Endodermal cell (in vitro differentiated cells): ENCODE data around the gene NPAS3. TPM values are rescaled to one million over a fixed set of nuclear protein-coding genes. Genes with fewer than 3 reads are reported as not detected.

Experiments used
- DNase-seq: peaks from one replicate; pipeline ENCODE4 v3.0.0-alpha.2; 2017
- H3K27ac ChIP-seq: 2 replicates; pipeline ENCODE4 v1.5.1; 2013; ENCODE audit warnings: mild to moderate bottlenecking, low read depth, low read length, moderate library complexity
- H3K27me3 ChIP-seq: 2 replicates; pipeline ENCODE4 v1.6.1; 2013; ENCODE audit warnings: mild to moderate bottlenecking, low read length, moderate library complexity; ENCODE audit not compliant: insufficient read depth, control insufficient read depth, poor library complexity, severe bottlenecking
- H3K36me3 ChIP-seq: 2 replicates; pipeline ENCODE4 v1.7.0; 2013; ENCODE audit warnings: mild to moderate bottlenecking, low read length, moderate library complexity; ENCODE audit not compliant: control insufficient read depth, insufficient read depth
- H3K4me1 ChIP-seq: one replicate; pipeline ENCODE4 v1.7.0; 2013; ENCODE audit warnings: low read length; ENCODE audit not compliant: control insufficient read depth, insufficient read depth
- H3K4me3 ChIP-seq: 2 replicates; pipeline ENCODE4 v1.5.1; 2013; ENCODE audit warnings: mild to moderate bottlenecking, low read length, moderate library complexity
- H3K9ac ChIP-seq: 2 replicates; pipeline ENCODE4 v1.6.1; 2013; ENCODE audit warnings: mild to moderate bottlenecking, low read length, moderate library complexity; ENCODE audit not compliant: poor library complexity, severe bottlenecking; ENCODE audit errors: extremely low read depth
- H3K9me3 ChIP-seq: 2 replicates; pipeline ENCODE4 v1.6.1; 2013; ENCODE audit warnings: mild to moderate bottlenecking, low read length, moderate library complexity; ENCODE audit not compliant: control insufficient read depth
- H3K27ac Mint-ChIP-seq: 2 replicates; pipeline ENCODE4 v1.8.0; 2020; ENCODE audit warnings: mixed read lengths
- H3K27me3 Mint-ChIP-seq: 2 replicates; pipeline ENCODE4 v1.8.0; 2021; ENCODE audit warnings: mild to moderate bottlenecking, mixed read lengths; ENCODE audit not compliant: insufficient read depth
- H3K36me3 Mint-ChIP-seq: 2 replicates; pipeline ENCODE4 v1.8.0; 2020; ENCODE audit warnings: low read depth, mixed read lengths
- H3K4me1 Mint-ChIP-seq: 2 replicates; pipeline ENCODE4 v1.8.0; 2020; ENCODE audit warnings: mixed read lengths
- H3K4me3 Mint-ChIP-seq: 2 replicates; pipeline ENCODE4 v1.8.0; 2020; ENCODE audit warnings: mild to moderate bottlenecking, moderate library complexity, mixed read lengths
- H3K9me3 Mint-ChIP-seq: 2 replicates; pipeline ENCODE4 v1.8.0; 2020; ENCODE audit warnings: mild to moderate bottlenecking, mixed read lengths
- CTCF ChIP-seq: fragments of 200-600 bp; sonication (generic); conservative IDR thresholded peaks from 2 replicates; pipeline ENCODE4 v1.5.0; 2021; ENCODE audit warnings: antibody characterized with exemption, mild to moderate bottlenecking
- WGBS, 2 experiments: methylation state at CpG; one replicate each; pipeline versions ENCODE4 v1.1.5 to v1.1.7; 2013; ENCODE audit warnings: missing lambda C conversion rate in 2 of 2, mixed read lengths in 1 of 2; ENCODE audit not compliant: insufficient coverage in 1 of 2, insufficient read length in 1 of 2; 5-methylcytosine and 5-hydroxymethylcytosine counted together
- total RNA-seq, 2 donors: library from RNA; stranded (reverse); fragmentation: NEBNext Ultra II Directional in 1 of 2; extraction: Animal tissue kit (Norgen Biotek cat#: 25700) in 1 of 2; gene quantifications; 2 replicates in 1 of 2; 3 replicates in 1 of 2; pipeline ENCODE4 v1.2.1, GENCODE V29; 2021

Gene NPAS3
- total RNA-seq, 2 donors from 2014 or later = 1.4 to 1.6 TPM

- H3K27me3 Mint-ChIP-seq = no peaks in the 10 kb centered on the region
- H3K9me3 Mint-ChIP-seq = no peaks in the 10 kb centered on the region
Measured at GRCh38 chr14:33700052-33700451, 761.4 kb downstream of the NPAS3 start.

GRCh38 chr14:33702293-33702692, 763.6 kb downstream of the NPAS3 start:
- Histone ChIP-seq H3K27me3 (no peaks in the 10 kb centered on the region), H3K9ac (no peak overlapping the region), H3K9me3 (no peaks in the 10 kb centered on the region), H3K36me3 (no peaks in the 10 kb centered on the region), H3K27ac (no peak overlapping the region), H3K4me3 (no peak overlapping the region), H3K4me1 (peaks cover 5% of the 10 kb centered on the region)
- Mint-ChIP-seq H3K9me3 (no peaks in the 10 kb centered on the region), H3K4me1 (peaks cover 12% of the 10 kb centered on the region), H3K4me3 (no peak overlapping the region), H3K27ac (no peak overlapping the region), H3K36me3 (no peaks in the 10 kb centered on the region), H3K27me3 (no peaks in the 10 kb centered on the region)
- no peak for DNase-seq
- TF ChIP-seq CTCF = no peak
- 100% methylated on average over 1 of the region's 1 CpG; no CpG with 5 or more reads in 1 of the 2 experiments for WGBS, 2 experiments

More at GRCh38 chr14:33700052-33700451, 761.4 kb downstream of the NPAS3 start:
- Histone ChIP-seq H3K27me3 (no peaks in the 10 kb centered on the region), H3K27ac (no peak overlapping the region), H3K4me3 (no peak overlapping the region), H3K9ac (no peak overlapping the region), H3K4me1 (peaks cover 5% of the 10 kb centered on the region), H3K36me3 (no peaks in the 10 kb centered on the region), H3K9me3 (no peaks in the 10 kb centered on the region)
- no peak overlapping the region for H3K27ac Mint-ChIP-seq
- no peak for TF ChIP-seq CTCF
- WGBS, 2 experiments = 92 to 93% methylated on average over 4 to 6 of the region's 6 CpGs
- H3K4me1 Mint-ChIP-seq = peaks cover 3% of the 10 kb centered on the region
- H3K36me3 Mint-ChIP-seq = no peaks in the 10 kb centered on the region
- H3K4me3 Mint-ChIP-seq = no peak overlapping the region
- DNase-seq = no peak

GRCh38 chr14:33704481-33704880, 765.8 kb downstream of the NPAS3 start:
- DNase-seq = no peak
- H3K36me3 Mint-ChIP-seq = no peaks in the 10 kb centered on the region
- Histone ChIP-seq H3K36me3 (no peaks in the 10 kb centered on the region), H3K27me3 (no peaks in the 10 kb centered on the region), H3K9me3 (no peaks in the 10 kb centered on the region), H3K9ac (no peak overlapping the region), H3K4me3 (no peak overlapping the region), H3K27ac (no peak overlapping the region), H3K4me1 (peaks cover 5% of the 10 kb centered on the region)
- no peak for TF ChIP-seq CTCF
- H3K4me1 Mint-ChIP-seq = peaks cover 17% of the 10 kb centered on the region
- H3K27me3 Mint-ChIP-seq = no peaks in the 10 kb centered on the region
- H3K4me3 Mint-ChIP-seq = no peak overlapping the region
- H3K27ac Mint-ChIP-seq = no peak overlapping the region
- 94 to 96% methylated on average over 2 of the region's 2 CpGs for WGBS, 2 experiments
- H3K9me3 Mint-ChIP-seq = no peaks in the 10 kb centered on the region
